NCI-H460 (cell line): Measurements from ENCODE around the gene TACR1. TPM values are rescaled to one million over a fixed set of nuclear protein-coding genes. Genes with fewer than 3 reads are reported as not detected.
A peak's percentile ranks its signal among the peaks of the same experiment; 100 is the strongest.
"Not testable (repeated sequence)": the region's sequence is repeated elsewhere in the genome, so short reads cannot be mapped to it uniquely, and the experiment has no call there.

ENCODE experiments used
- DNase-seq: peaks from one replicate; pipeline ENCODE4 v3.0.0-alpha.2; 2016; ENCODE audit warnings: low read depth; ENCODE audit errors: extremely low read depth
- total RNA-seq: library from RNA; depleted of rRNA; stranded (reverse); fragments of >200 nt; shearing (Covaris generic); gene quantifications from 2 replicates; pipeline ENCODE4 v1.2.3, GENCODE V29; 2014

TACR1 gene
- total RNA-seq, 1 experiment from 2014 or later, result 0.10 TPM

DNA sequence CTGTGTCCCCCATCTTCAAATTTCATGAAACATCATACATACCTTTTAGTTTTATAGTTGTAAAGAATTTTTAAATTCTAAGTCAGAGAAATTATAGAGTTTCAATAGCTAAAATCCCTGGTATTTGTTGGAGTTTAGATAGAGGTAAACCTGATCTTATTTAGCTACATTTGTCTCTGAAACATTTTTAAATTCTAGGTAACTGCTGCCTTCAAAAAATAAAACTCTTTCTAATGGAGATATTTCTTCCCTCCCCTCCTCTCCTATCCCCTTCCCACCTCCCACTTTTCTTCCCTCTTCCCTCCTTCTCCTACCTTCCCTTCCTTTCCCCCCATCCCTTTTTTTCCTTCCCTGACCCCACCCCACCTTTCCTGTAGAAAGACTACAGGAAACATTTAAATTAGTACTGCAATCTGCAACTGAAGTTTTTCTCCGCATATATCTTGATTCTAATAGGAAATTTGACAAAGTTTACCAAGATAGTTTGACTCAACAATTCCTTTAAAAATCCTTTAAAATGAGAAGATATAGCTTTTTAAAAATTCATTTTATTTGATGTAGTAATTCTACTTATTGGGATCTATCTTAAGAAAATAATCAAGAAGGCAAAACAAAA lies 4.1 kb downstream of the TACR1 start:
- no peak for DNase-seq

DNA sequence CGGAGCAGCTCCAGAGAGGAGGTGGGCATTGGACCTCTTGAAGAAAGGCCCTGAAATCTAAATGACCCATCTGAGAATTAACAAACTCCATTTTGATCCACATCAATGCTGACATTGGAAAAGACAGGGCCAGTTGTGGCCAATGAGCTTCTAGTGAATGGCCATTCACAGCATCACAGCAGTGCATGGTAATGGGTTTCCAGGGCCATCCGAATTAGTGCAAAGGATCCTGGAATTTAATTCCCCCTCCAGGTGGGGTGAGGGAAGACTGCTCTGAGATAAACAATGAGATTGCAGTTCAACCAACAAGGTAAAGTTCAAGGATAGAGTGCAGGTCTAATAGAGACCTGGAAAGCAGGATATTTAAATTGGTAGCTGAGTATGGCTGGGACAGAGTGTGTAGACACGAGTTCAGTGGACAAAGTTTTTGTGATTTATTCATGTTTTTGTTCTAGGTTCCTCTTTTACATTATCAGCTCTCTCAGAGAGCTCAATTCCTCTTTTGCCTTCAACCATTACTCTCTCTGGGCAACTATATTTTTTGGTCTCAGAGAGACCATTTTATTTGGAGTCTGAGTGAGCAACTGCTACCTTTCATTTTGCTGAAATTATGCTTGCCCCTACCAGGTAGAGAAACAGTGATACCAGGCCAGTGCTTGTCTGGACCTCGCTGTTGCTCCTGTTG lies 5.0 kb downstream of the TACR1 start:
- DNase-seq, result no peak

DNA sequence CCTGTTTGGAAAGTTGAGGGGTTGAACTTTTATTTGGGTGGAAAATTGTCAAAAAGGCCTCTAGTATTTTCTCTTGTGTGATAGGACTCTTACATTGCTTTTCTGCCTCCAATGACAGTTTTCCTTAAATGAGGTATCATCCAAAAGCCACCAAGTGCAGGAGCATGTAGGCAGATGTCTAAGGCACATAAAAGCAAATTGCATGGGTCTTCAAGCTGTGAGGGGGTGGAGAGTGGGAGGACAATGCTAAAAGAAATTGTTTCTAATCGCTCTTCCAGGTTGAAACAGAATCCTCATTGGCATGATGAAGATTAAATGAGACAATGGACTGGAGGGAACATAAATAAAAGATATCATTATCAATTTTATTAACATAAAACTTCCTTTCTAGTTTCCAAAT lies 6.8 kb downstream of the TACR1 start:
- DNase-seq, result no peak

DNA sequence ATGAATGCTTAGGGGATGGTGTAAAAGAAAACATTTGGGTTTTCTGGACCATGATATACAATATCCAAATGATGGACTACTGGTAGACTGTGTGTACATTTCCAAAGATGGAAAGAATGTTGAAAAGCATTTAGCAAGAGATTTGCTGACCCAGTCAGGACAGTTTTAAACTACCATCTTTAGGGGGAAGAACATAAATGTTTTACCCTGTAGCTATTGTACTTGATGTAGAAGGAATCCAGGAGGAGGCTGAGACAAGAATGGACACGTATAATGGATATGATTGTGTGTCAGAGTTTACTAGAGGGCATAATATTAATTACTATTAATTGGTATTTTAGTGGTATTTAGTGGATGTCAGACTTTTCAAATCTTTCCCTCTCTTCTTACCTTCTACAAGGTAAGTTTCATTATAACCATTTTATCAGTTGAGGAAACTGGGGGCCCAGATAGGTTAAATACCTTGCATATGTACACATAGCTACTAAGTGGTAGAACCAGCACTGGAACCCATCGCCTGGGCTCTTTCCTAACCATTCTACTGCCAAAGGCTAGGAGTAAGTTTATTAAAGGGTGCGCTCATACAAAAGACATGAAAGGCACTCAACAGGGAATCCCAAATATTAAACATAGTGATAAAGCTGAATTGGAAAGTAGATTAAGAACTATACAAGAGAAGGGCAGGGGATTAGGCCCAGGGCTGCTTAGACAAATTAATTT lies 8.9 kb downstream of the TACR1 start:
- no peak for DNase-seq

DNA sequence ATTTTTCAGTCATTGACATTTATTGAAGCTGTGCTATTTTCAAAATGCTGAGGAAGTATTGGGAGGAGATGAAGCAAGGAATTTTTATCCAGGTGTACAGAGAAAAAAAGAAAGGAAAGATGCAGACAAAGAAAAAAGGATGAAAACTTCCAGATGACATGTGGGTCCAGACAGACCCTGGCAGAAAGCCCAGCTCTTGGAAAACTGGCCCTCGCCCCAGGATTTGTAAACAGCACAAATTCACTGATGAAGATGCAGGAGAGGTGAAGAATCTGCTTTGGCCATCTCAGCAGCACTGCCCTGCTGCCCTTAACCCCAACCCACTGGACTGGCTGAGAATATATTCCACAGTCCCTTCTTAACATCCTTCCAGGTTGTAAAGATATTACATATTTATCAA lies 12.5 kb downstream of the TACR1 start:
- DNase-seq, result no peak

DNA sequence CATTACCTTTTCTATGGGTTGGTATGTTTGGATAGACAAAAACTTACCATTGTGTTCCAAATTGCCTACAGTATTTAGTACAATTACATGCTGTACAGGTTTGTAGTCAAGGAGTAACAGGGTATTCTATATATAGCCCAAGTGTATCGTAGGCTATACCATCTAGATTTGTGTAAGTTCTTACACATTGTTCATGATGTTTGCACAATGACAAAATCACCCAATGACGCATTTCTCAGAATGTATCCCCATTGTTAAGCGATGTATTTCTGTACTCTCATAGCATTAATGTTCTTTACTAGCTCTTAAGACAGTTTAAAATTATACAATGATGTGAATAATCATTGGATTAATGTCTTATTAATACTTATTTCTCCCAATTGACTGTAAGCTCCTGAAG lies 16.7 kb downstream of the TACR1 start:
- DNase-seq, result no peak

DNA sequence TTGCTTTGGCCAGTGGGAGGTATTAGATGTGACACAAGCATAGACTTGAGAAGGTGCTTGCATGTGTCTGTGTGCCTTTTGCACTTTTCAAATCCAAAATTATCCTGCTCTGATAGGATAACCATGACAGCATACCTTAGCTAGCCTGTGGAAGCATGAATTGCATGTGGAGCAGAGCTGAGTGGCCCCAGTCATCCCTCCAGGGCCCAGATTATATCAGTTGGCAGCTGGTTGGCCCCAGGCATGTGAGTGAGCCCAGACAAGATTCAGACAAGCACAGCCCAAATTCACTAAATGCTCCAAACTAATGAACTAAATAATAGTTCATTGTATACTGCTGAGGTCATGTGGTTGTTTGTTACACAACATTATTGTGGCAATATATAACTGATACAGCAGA lies 18.8 kb downstream of the TACR1 start:
- no peak for DNase-seq

DNA sequence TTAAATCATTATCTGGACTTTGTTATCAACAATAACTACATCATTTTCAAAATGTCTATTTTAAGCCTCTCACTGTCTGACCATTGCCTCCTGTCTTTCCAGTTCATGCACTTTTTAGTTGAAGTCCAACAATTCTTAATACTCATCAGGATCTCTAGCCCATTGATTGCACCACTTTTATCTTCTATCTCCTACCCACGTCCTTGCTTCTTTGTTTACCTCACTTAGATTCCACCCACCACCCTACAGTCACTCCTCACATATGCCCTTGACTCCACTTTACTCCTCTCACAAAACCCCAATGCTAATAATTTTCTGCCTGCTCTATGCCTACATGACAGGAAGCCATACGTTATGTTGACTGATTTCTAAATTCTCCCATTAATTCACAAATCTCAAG lies 21.9 kb downstream of the TACR1 start:
- DNase-seq, result no peak

DNA sequence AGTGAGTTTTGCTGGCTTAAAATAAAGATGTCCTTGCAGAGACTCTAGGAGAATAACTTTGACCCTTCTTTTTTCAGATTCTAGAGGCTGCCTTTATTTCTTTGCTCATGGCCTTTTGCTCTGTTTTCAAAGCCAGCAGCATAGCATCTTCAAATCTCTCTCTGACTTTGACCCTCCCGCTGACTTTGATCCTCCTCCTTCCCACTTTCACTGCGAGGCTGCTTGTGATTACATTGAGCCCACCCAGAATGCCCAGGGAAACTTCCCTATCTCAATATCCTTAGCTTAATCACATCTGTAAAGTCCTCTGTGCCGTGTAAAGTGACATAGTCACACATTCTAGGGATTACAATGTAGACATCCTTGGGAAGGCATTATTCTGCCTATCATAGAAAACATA lies 23.9 kb downstream of the TACR1 start:
- no peak for DNase-seq

DNA sequence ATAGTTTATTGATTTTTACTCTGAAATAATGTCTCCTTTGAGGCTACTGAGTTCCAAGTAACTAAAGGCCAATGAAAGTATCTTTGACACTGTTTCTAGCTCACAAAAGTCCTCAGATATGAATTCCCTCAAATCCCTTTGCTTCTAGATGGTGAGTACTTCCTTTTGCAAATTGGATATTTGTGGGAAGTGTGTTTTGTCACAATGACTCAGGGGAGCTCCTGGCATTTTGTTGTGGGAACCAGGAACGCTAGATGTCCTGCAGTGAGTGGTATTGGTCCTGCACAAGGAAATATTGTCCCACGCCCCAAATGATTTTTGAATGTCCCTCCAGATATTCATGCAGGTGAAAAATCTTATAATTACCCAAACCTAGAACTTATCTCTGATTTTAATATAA lies 24.3 kb downstream of the TACR1 start:
- DNase-seq, result no peak

DNA sequence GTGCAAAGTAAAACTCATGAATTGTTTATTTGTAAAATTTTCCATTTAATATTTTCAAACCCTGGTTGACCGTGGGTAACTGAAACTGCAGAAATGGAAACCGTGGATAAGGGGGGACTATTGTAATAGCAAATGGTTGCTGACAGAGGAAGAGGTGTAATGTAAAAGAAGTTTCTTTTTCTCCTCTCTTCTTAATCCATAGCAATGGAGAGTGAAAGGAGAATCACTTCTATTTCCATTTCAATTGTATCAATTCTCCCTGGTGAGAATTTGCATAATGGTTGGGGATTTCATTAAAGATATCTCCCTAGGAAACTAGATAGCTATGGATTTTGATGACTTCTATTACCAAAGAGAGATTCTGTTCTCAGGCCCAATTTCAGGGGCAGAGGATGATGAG lies 24.8 kb downstream of the TACR1 start:
- no peak for DNase-seq

DNA sequence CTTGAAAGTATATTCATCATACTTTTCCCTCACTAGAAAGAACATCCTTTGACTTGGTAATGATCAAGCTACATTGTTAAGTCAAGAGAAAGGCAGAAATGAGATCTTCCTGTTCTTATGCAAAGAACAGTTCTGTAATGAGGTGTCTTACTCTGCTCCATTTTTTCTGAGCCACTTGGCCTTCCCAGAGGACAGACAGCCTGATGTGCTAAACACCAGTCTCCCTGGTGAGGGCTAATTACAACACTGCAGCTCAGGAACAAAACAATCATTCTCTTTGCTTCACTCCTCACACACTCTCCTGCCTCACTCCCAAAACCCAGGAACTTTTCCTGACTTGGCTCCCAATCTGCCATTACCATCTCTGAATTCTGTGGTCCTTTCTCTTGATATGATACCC lies 25.6 kb downstream of the TACR1 start:
- DNase-seq, result no peak

DNA sequence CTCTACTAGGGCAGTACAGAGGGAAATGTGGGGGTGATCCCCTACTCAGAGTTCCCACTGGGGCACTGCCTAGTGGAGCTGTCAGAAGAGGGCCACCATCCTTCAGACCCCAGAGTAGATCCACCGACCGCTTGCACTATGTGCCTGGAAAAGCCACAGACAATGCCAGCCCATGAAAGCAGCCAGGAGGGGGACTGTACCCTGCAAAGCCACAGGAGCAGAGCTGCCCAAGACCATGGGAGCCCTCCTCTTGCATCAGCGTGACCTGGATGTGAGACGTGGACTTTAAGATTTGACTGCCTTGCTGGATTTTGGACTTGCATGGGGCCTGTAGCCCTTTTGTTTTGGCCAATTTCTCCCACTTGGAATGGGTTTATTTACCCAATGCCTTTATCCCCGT lies 27.9 kb downstream of the TACR1 start:
- not testable (repeated sequence) for DNase-seq

DNA sequence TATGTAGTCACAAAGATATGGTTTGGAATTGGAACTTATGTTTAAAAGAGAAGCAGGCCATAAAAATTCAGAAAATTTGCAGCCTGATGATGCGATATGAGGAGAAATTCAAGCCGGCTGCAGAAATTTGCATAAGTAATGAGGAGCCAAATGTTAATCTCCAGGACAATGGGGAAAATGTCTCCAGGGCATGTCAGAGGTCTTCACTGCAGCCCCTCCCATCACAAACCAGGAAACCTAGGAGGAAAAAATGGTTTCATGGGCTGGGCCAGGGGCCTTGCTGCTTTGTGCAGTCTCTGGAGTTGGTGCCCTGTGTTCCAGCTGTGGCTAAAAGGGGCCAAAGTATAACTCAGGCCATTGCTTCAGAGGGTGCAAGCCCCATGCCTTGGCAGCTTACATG lies 28.4 kb downstream of the TACR1 start:
- no peak for DNase-seq

DNA sequence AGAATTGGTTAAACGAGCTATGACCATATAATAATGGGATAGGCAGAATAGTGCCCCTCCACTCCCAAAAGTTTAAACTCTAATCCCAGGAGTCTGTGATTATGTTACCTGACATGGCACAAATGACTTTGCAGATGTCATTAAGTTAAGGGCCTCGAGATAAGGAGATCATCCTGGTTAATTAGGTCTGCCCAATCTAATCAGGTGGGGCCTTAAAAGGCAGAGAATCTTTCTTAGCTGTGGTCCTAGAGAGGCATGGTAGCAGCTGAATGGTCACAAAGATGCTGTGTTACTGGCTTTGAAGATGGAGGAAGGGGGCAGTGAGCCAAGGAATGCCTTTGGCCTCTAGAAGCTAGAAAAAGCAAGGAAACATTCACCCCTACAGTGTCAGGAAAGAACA lies 31.1 kb downstream of the TACR1 start:
- no peak for DNase-seq

DNA sequence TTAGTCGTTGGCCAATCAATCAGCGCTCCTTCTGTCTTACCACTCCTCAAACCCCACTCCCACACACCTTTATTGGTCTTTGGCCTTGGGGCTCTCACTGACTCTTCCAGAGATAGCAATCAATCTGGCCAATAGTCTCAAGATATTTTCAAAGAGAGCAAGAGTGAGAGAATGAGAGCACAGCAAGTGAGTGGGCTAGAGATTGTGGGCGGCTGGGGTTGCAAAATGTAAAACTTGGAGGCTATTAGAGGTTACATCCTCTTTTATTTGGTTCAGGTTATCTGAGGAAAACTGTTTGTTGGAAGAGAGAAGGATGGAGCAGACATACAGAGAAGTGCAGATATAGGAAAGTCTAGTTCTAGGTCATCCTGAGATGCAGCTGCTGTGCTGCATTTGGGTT lies 32.8 kb downstream of the TACR1 start:
- DNase-seq, result no peak

DNA sequence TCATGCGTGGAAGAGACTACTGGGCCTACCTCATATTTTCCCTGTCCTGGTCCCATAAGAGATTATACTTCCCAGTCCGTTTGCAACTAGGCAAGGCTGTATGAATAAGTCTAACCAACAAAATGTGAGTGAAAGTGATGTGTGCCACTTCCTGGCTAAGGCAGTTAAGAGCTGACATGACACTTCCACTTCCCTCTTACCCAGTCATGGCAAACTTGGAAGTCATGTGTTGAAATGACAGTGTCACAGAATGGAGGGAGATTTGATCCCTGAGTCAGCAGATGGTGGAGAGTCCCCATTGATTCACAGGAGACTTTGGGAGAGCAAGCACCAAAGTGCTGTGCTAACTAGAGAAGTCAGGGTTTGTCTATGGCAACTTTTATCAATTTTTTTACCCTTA lies 36.4 kb downstream of the TACR1 start:
- DNase-seq, result no peak

DNA sequence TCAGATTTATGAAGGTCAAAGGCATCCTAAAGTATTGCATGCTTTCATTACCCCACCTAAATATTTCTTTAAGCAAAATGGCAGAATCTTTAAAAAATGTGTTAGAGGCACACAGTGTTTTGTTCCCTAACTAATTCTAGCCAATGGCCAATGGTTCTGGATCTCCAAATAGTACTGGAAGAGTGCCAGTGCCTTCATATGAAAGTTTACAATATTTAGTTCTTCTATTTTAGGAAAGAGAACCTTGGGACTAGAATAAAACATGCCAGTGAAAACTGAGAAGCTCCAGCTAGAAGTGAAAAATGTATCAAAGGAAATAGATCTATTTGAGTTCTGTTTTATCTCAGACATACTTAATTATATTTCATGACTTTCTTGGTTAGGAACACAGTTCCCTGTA lies 37.1 kb downstream of the TACR1 start:
- DNase-seq, result no peak

DNA sequence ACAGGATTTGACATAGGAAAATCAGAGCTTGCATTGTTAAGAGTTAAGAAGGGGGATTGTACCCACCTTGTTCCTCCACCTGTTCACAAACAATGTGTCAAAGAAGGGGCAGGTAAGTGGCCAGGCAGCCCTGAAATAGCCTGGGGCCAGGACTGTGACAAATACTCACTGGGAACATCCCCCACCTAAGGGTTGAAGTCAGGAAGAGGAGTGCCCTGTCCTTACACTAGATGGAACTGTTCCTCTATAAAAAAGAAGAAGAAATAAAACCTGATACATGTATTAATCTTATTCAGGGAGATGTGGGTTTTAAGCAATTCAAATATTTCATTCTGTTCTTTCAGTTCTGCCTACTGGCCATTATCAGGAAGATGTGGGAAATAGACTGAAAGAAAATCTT lies 41.9 kb downstream of the TACR1 start:
- no peak for DNase-seq

DNA sequence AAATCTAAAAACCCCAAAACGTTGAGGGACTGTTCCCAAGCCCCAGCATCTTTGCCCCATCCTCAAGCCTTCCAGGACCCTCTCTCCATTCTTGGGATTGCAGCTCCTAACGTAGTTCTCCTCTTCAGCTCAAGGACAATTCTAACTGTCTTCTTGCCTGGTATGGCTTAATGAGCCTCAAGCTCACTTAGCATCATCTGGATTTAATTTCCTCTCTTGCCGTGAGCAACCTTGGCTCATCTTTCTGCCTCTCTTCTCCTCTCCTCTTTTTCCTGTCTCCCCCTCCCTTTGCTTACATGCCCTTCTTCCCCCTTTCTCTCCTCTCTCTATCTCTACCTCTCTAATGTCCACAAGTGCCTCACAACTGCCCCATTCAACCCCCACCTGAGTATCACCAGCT lies 44.2 kb downstream of the TACR1 start:
- no peak for DNase-seq

DNA sequence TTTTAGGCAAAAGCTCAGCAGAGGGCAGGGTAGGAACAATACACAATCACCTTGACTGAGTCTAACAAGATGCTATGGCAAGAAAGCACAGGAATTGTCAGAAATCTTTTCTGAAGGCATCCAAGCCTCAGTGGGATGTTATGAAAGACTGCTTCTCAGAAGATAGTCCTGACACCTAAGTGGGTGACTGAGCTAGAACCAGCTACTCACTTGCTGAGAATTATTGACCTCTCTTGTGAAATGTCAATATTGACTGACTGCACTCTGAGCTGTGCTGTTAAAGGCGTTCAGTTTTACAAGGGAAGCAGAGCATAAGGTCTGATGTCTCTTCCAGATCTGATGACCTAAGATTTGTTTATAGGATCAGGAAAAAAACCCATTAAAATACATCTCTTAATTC lies 46.1 kb downstream of the TACR1 start:
- peak; percentile 58 for DNase-seq

DNA sequence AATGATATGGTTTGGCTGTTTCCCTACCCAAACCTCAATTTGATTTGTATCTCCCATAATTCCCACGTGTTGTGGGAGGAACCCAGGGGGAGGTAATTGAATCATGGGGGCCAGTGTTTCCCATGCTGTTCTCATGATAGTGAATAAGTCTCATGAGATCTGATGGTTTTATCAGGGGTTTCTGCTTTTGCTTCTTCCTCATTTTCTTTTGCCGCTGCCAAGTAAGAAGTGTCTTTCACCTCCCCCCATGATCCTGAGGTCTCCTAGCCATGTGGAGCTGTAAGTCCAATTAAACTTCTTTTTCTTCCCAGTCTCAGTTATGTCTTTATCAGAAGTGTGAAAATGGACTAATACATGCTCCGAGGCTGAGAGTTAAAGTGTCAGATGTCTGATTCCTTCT lies 47.1 kb downstream of the TACR1 start:
- DNase-seq, result not testable (repeated sequence)
